AG04449 (cell line): ENCODE results near the gene UVRAG.

Source experiments
- CTCF ChIA-PET: fragments of 350-600 bp; formaldehyde crosslinking; extraction: SDS; loops from one replicate; lab custom pipeline; 2021; ENCODE audit warnings: antibody characterized with exemption; lab: Yijun Ruan, JAX
- POLR2A ChIA-PET: fragments of 400-600, 350-600 bp; formaldehyde crosslinking; extraction: SDS; loops from one replicate; lab custom pipeline; 2020; ENCODE audit warnings: antibody characterized with exemption, inconsistent platforms; lab: Yijun Ruan, JAX
- DNase-seq: peaks from one replicate; pipeline ENCODE4 v3.0.0-alpha.2; 2010; ENCODE audit warnings: low read depth, low spot score
- H3K4me3 ChIP-seq: 2 replicates; pipeline ENCODE4 v1.5.1; 2011; ENCODE audit warnings: low read depth, mild to moderate bottlenecking, control low read depth, low read length
- CTCF ChIP-seq: IDR thresholded peaks from one replicate; pipeline ENCODE4 v1.5.1; 2011; ENCODE audit warnings: mild to moderate bottlenecking, moderate library complexity, low read length, control low read depth, inconsistent platforms; ENCODE audit not compliant: insufficient read depth; ENCODE audit errors: missing control alignments

The UVRAG gene

DNA sequence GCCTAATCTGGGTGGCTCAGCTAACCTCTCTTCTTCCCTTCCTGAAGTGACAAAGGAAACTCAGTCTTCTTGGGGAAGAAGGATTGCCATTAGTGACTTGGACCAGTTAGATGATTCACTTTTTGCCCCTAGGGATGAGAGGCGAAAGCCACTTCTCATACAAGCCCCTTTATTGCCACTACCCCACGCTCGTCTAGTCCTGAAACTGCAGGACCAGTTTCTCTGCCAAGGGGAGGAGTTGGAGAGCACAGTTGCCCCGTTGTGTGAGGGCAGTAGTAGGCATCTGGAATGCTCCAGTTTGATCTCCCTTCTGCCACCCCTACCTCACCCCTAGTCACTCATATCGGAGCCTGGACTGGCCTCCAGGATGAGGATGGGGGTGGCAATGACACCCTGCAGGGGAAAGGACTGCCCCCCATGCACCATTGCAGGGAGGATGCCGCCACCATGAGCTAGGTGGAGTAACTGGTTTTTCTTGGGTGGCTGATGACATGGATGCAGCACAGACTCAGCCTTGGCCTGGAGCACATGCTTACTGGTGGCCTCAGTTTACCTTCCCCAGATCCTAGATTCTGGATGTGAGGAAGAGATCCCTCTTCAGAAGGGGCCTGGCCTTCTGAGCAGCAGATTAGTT lies 14.2 kb upstream of the UVRAG start:
- DNase-seq, result no peak
- no peak overlapping the region for H3K4me3 ChIP-seq
- POLR2A ChIA-PET, result no interaction called here
- no peak for TF ChIP-seq CTCF
- CTCF ChIA-PET, result interaction anchor here (1.8 to 7.9 kb wide), 7 partner anchors 11 to 352 kb away, joined by 3 to 181 read pairs (median 13); no protein-coding TSS in a partner anchor

DNA sequence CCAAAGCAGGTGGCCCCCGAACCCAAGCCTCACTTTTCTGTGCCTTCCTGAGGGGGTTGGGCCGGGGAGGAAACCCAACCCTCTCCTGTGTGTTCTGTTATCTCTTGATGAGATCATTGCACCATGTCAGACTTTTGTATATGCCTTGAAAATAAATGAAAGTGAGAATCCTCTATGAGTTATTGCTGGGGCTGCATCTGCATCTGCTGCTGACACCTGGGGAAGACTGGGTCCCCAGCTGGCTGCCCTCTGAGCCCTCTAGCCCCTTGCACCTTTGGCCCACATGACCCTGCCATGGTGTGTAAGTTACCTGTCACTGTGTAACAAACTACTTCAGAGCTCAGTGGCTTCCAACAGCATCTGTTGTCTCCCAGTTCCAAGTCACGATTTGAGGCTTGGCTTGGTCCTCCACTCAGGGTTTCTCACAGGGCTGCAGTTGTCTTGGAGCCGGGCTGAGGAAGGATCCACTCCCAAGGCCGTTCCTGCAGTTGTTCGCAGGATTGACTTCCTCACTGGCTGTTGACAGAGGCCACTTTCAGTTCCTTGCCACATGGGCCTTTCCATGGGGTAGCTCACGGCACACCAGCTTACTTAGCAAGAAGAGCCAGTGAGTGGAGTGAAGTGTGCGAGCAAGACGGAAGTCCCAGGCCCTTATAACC lies 13.5 kb upstream of the UVRAG start:
- DNase-seq, result no peak
- ChIA-PET POLR2A (interaction anchor here (0.5 kb wide), 1 partner anchor 25 kb away, joined by 4 read pairs; no protein-coding TSS in a partner anchor), CTCF (interaction anchor here (0.9 to 7.9 kb wide), 21 partner anchors 10 to 517 kb away, joined by 3 to 181 read pairs (median 5); no protein-coding TSS in a partner anchor)
- TF ChIP-seq CTCF, result no peak
- no peak overlapping the region for H3K4me3 ChIP-seq

DNA sequence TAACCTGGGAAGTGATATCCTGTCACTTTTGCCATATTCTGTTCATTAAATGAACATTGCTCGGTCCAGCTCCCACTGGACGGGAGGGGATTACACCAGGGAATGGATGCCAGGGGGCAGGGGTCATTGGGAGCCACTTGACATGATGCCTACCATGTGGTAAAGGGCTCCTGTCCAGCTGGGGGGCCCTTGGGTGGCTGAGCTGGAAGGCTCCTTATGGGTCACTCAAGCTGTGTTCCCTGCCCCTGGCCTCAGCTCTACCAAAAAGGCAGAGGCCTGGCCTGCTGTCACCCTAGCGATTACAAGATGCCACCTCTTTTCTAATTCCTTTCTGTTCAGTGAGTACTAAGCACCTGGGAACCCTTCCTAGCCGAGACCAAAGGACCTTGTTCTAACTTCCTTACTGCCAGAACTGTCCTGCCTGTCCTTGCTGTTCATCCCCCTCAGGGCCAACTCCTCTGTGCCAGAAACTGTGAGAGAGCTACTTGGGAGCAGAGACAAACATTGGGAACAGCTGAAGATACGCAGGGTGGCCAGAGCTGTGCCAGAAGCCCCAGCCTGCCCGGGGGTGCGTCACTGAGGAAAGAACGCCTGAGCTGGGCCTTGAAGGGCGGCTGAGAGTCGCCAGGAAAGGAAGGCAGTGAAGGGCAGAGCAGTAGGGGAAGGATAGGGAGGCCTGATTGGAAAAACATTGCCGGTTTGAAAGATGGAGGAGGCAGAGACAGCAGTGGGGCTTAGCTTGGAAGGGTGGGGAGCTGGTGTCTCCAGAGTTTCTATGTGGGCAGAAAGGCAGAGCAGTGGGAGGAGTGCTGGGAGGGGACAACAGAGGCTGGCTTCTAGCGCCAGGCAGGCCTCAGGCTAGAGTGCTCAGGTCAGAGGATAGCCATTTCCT lies 12.7 kb upstream of the UVRAG start:
- no peak for DNase-seq

DNA sequence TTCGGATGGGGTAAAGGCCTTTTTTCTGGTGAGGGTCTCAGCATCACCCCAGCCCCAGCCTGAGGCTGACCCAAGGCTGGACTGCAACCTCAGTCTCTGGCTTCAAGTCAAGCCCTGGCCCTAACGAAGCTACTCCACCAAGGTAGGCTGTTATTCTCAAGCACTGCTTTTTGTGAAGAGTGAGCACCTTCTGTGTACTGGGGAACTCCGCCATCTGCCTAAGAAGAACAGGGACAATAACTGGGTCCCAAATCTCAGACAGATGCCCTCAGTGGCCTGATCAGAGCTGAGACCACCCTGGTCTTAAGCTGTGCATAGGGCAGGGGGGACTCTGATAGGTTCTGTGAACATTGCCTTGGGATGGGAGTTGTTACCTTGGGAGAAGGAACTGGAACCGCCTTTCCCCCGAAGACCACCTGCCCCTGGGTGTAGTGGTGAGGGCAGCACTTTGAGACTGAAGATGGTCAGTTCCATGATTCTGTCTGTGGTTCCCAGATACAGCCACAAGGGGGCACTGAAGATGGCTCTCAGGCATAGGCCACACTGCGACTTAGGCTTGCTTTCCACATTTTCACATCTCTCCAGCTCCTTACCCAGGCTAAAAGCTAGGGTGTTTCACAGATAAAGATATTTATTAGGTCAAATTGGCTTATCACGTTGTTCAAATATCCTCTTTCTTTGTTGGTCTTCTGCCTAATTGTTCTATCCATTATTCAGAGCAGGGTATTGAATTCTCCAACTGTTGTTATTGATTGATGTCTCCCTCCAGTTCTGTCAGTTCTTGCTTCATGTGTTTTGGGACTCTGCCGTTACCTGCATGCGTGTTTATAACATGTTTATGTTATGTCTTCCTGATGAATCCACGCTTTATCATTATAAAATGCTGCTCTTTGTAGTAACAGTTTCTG lies 11.8 kb upstream of the UVRAG start:
- peak; percentile 93 for TF ChIP-seq CTCF
- H3K4me3 ChIP-seq, result no peak overlapping the region
- POLR2A ChIA-PET, result no interaction called here
- CTCF ChIA-PET, result interaction anchor here (0.6 to 7.9 kb wide), 35 partner anchors 9 to 710 kb away, joined by 3 to 181 read pairs (median 5); no protein-coding TSS in a partner anchor
- DNase-seq, result no peak

More for the DNA sequence above, 12.7 kb upstream of the UVRAG start:
- CTCF ChIA-PET, result interaction anchor here (0.8 to 7.9 kb wide), 34 partner anchors 10 to 711 kb away, joined by 3 to 181 read pairs (median 4); no protein-coding TSS in a partner anchor
- POLR2A ChIA-PET, result interaction anchor here (0.5 kb wide), 1 partner anchor 25 kb away, joined by 4 read pairs; no protein-coding TSS in a partner anchor
- H3K4me3 ChIP-seq, result no peak overlapping the region
- TF ChIP-seq CTCF, result no peak

DNA sequence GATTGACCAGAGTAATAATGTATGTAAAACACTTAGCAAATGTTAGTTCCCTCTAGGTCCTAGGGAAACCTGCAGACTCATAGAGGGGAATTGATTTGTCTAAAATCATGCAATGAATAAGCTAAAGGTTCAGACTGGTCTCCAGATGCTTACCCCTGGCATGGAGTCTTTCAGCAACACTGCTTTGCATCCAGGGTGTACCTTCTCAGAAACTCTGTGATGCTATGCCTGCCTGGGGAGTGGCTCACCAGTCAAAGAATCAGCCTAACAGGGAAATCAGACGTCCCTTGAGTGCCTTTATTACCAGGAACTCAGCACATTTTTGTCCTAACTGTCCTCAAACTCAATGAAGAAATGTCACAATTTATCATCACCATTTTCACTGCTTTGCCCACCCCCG lies 5.9 kb upstream of the UVRAG start:
- CTCF ChIA-PET, result interaction anchor here (0.7 to 9.1 kb wide), 5 partner anchors 9 to 510 kb away, joined by 3 to 68 read pairs (median 4); no protein-coding TSS in a partner anchor
- H3K4me3 ChIP-seq, result no peak overlapping the region
- POLR2A ChIA-PET, result no interaction called here
- TF ChIP-seq CTCF, result no peak
- DNase-seq, result no peak
